COLO668 (cell line): ENCODE data around the gene CHCHD3.
"Not testable (repeated sequence)": the region's sequence is repeated elsewhere in the genome, so short reads cannot be mapped to it uniquely, and the experiment has no call there.

Experiments
- DNase-seq: peaks from one replicate; lab custom pipeline; 2025; ENCODE audit not compliant: unreplicated experiment; lab: John Stamatoyannopoulos, UW

CHCHD3 gene

DNA sequence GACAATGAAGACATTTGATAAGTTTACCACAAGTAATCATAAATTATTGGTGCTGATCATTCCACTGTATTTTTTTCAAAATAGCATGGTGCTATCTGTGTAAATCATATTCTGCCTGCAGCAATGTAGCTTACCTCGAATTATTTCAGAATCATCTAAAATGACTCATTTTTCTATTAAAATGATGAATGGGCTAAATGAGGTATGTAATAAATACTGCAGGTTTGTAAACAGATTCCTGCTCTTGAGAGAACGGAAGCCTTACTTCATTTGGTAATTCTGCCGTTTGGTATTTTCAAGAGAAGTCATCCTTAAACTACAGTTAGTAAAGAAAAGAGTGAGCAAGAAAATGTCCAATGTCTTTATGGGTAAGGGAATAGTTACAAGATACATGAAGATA lies 115.9 kb downstream of the CHCHD3 start:
- no peak for DNase-seq

DNA sequence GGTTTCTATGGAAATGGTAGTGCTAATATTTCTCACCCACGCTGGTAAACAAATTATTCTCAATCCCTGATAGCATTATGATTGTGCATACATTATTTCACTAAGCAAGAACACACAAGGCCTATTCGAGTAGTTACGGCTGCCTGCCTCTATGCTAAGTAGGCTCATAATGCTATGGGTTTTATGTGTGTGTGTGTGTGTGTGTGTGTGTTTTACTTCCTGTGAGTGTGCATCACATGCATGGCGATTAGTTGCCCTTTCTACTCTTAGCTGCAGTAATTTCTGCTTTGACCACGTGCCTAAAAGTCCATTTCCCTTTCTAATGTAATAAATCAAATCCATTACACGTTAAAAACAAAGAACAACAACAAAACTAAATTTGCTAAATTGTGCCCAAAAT lies 117.0 kb downstream of the CHCHD3 start:
- DNase-seq = no peak

DNA sequence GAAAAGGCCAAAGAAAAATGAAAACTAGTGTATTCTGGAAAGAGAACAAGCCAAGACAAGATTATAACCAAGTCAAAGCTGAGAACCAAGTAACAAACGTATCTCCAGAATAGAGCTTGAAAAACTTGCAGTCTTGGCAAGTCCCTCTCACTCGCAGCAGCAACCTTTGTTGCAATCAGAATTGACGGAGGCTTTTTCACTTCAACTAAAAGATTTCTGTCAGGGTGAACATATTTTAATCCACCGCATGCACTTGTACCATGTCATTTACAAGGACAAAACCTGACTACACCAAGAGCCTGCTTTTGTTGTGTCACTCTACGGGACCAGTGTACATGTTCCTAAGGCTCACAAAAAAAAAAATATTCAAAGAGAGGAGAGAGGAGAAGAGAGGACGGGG lies 122.0 kb downstream of the CHCHD3 start:
- DNase-seq = no peak

DNA sequence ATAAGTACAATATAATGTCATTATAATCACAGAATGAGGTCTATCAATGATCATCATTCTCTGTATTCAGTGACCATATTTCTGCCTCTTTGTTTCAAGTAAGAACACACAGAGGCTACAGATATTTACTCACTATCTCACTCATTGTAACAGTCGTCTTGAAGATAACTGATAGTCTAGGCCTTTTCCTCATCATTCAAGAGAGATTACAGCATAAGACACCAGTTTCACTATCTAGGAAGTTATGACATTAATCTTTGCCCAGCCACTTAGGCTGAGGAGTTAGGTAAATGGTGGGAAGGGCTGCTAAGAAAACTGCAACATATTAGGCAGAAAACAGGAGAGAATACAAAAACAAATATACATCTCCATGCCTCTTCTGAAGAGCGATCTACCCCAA lies 125.3 kb downstream of the CHCHD3 start:
- no peak for DNase-seq

DNA sequence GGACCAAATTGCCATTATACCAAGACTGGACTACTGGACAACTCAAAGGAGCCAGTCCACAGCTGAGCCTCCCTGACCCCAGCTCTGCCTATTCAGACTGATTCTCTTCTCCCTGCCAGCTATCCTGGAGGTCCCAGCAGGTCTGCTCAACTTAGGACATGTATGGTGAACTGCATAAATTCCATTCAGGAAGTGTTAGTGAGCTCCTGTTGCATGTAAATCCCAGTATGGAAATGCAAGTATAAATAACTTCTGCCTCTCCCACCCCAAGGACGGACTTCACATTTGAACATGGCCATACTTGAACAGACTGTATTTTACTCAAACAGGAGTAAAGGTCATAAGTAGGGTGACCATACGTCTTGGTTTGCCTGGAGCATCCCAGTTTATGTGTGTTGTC lies 128.4 kb downstream of the CHCHD3 start:
- no peak for DNase-seq

DNA sequence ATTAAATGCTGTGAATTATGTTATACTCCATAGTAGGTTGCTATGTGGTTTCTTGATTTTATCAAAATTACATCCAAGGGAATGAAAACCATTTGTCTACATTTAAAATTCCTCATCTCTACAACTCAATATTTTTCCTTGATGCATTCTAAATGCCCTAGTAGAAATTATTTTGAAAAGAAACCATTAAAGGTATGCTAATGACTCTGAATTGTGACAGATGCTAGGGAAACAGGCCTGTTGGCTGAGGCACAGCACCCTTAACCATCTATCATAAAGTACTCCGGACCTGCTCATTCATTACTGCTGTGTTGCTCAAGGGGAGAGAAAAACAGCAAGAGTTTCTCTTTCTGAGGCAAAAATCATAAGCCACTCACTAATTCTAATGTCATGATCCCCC lies 131.2 kb downstream of the CHCHD3 start:
- no peak for DNase-seq

DNA sequence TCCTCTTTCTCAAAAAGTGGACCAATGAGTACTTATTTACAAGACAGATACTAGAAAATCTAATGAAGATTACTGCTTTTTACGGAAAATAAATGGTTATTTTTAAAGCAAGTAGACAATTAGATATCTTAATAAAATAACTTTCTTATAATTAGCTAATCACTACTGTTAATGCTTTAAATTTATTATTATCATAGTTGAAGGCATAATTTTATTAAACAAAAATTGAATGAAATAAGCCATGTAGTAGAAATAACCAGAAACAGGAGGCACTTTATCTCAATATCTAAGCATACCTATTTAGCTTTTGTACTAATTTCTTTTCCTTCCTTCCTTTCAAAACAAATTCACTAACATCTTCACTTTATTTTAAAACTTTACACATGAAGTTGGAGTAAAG lies 134.9 kb downstream of the CHCHD3 start:
- no peak for DNase-seq

DNA sequence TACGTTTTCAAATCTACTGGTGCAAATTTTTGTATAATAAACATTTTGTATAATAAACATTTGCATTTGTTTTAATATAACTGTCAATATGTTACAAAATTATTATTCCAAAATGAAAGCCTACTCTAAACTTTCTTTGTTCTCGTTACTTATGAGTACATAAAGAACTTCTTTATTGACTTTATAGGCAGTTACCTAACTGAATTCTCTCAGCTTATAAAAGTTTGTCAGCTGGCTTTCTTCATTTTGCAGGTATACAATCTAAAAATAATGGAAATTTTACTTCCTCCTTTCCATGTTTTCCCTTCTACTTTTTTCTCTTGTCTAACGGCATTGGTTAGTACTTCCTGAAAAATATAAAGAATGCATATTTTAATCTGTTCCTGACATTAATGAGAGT lies 137.1 kb downstream of the CHCHD3 start:
- no peak for DNase-seq

DNA sequence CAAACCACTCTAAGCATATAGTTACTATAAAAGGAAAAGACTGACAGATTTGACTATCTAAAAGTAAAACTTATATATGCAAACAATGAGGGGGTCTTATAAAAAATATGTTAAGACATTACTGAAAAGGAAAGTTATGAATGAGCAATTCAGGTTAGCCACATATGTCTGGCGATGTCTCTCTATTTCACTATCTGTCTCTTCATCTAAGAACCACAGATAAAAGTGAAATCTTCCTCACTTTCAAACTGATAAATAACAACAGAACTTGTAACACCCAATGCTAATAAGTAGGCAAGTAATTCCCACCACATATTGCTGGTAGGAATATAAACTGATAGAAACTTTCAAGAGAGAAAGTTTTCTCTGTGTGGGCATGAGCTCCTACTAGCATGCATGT lies 138.2 kb downstream of the CHCHD3 start:
- no peak for DNase-seq

DNA sequence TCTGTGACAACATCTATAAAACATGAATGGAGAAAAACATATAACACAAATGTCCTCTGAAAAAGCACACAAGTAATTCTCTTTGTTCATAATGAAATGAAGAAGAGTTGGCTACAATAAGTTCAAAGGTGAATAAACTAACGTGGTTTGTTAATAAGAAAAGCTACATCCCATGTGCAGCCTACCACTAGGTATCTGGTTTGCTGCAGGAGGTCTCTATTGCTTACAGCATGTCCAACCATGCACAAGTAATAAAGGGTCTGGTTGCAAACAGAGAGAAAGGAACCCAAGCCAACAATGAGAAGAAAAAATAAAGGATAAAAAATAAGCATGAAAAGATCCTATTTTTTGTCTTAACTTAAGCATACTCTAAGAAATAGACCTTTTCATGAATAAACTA lies 139.2 kb downstream of the CHCHD3 start:
- no peak for DNase-seq

DNA sequence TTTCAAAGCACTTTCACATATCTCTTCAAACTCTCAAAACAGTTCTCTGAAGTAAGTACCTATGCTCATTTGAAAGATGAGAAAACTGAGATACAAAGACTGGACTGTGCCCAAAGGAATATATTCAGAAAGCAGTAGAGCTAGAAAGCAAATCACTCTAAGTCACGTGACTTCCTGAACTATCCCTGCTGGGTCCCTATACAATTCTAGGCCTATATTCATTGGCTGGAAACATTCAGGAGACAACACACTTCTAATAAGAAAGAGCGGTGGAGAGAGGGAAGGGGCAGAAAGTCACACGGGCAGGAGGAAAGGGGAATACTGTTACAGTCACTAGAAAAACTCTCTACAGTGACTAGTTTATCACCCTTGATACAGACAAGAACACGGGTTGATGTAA lies 140.0 kb downstream of the CHCHD3 start:
- no peak for DNase-seq

DNA sequence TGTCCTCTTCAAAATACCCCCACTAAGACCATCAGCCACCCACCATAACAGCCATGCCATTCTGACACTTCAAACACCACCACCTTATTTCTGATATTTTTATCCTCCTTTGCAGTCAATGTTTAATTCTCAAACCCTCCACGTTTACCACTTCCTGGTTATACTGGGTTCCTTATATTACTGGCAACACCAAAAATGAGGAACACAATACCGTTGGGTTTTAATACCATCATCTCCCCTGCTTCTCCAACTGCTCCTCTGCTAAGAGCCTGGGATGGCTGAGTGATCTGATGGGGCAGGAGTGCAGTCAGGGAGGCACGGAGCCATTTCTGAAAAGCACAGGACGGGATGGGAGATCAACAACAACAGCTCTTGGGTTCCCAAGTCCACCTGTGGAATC lies 140.5 kb downstream of the CHCHD3 start:
- DNase-seq = no peak

DNA sequence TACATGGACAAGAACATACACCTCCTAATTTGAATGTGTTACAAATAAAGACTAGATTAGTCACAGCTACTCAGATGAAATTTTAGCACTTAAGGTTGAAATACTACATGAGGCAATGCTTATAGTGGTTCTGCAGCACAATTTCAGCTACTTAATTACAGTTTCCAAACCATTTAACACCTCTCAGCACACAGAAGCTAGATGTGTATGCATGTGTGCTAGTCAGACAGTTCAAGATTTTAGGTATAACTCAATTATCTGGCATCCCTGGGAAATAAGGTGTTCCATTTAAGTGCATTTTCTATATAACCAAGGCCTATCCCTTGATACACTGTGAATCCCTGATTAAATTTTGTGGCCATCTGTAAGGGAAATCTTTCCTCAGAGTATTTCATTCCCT lies 141.8 kb downstream of the CHCHD3 start:
- DNase-seq = no peak

DNA sequence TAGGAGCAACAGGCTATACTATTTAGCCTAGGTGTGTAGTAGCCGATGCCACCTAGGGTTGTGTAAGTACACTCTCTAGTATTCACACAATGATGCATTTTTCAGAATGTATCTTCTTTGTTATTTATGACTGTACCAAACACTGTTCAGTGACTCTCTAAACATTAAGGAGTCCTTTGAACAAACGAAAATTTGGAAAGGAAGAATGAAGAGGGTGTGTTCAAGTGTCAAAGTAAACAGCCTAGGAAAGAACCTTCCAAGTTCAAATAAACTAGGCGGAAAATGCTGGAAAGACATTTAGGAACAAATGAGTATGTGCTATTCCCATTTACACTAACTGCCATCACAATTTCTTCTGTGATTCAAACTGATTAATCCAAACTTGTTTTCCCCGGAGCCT lies 142.4 kb downstream of the CHCHD3 start:
- DNase-seq = no peak

DNA sequence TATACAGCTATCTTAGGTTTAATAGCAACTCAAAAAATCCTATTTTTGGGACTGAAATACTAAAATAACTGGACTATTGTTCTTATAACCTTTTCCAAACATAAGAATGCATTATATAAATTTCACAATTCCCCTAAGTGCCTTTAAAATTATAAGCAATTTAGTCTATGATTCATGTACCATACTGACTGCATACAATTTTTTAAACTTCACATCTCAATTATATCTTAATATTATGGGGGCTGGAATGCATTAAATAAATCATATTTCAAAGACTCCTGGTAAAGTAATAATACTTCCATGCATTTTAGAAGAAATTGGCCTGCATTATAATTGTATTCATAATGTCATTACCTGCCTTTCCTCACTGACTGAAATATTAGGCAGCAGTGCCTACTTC lies 144.6 kb downstream of the CHCHD3 start:
- DNase-seq = no peak

DNA sequence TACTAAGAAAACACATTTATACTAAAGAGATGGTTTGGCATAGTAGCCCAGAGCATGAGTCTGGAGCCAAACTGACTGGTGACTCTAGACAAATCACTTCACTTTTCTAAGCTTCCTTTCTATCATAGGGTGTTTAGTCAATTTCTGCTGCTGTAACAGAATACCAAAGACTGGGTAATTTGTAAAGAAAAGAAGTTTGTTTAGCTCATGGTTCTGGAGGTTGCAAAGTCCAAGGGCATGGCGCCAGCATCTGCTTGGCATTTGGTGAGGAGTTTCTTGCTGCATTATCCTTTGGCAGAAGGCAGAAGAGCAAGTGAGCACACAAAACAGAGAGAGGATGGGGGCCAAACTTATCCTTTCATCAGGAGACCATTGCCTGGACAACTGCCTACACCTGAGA lies 146.3 kb downstream of the CHCHD3 start:
- no peak for DNase-seq

DNA sequence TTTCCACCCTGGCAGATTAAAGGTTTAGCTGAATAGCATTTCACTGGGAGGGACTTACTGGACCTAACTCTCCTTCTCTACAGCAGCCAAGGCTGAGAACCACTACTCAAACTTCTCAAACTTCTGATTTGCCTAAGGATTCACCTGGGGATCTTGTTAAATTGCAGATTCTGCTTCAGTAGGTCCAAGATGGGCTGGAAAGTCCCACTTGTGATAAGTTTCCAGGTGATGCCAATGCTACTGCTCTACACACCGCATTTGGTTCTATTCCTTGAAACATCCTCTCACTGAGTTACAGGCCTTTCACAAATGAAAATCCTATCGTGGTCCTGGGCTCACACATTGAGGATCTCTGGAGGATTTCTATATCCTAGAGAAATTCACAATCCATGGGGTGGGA lies 147.9 kb downstream of the CHCHD3 start:
- DNase-seq = no peak

DNA sequence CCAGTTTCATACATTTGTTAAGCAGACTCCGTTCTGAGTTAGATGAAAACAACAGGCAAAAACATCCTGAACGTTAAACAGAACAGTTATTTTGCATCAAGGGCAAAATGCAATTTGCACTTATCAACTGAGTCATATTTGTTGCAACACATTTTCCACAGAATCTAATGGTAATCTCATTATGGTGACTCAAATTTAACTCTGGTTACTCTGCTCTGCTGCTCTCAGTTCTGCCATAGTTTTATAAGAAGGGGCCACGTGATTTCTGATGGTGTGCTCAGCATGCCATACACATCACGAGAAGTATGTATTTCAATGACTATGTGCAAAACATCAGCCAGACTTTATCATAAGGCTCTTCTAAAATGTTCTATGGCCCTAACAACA lies 148.8 kb downstream of the CHCHD3 start:
- no peak for DNase-seq

DNA sequence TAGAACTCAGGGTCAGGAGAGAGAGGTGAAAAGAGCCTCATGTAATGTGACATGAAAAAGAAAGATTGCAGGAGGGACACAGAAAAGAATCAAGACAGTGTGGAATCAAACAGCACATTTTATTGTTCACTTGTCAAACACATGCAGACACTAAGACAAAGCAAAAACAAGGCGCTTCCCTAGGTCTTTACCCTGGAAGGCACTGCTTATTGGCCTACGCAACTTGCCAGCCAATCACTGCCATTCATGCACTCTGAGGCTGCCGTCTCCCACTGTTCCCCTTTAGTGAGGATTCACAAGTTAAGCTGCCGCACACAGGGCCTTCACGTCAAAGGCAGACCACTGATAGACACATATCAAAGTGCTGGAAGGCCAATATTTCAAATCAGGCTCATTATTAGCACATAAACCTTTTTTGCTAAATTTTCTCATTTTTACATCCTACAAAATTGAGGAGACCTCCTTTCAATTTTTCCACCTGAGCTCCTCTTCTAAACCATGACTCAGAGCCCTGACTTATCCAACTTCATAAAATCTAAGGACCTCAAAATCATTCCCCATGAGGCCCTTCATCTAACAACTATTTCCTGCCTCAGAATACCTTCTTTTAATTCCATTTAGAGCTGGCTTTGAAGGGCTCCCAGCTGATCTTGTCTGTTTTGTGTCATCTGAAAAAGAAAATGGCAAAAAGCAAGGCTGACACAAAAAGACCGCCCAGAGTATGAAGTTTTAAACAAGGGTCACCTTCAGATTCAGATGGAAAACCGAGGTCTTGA lies 149.4 kb downstream of the CHCHD3 start:
- DNase-seq = no peak

DNA sequence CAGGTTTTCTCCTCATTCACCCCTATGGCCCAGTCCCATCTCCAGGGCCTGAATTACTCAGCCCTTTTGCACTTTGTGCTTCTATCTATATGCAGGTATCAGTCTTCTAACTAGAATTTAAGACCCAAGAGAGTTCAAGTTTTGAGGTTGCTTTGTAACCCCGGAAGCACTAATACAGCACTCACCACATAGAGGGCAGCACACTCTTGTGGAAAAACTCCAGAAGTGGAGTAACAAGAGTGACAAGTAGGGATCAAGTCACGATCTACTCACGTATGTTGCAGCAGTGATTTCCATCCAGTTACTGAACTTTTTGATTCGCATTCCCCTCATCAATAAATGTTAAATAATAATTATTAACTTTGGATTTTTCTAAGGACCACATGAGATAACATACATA lies 151.0 kb downstream of the CHCHD3 start:
- no peak for DNase-seq

DNA sequence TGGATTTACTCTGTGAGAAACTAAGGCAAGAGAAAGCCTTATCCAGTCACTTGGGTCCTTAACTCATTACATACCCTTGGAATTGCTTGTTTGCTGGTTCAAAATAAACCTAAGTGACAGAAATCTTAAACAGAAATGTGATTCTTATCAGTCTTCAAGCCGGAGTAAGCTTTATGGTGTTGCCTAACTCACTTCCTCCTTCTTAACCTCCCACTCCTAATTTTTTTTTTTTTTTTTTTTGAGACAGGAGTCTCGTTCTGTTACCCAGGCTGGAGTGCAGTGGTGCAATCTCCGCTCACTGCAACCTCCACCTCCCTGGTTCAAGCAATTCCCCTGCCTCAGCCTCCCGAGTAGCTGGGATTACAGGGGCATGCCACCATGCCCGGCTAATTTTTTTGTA lies 151.9 kb downstream of the CHCHD3 start:
- not testable (repeated sequence) for DNase-seq

DNA sequence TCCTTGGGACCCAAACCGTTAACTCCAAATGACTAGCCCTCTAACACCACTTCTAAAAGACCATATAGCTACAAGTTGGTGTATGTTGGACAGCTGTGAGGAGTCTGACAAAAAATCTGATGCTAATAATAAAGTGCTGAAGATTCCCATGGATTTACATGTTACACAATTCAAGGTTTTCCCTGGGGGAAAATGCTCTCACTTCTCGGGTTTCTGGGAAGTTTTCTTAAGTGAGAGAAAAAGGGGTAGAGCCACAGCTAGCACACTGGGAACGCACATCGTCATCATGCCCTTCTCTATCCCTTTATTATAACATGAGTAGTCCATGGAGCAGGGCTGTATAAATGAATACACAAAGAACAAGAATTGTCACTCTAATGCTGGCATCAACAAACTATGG lies 162.1 kb downstream of the CHCHD3 start:
- DNase-seq = no peak

DNA sequence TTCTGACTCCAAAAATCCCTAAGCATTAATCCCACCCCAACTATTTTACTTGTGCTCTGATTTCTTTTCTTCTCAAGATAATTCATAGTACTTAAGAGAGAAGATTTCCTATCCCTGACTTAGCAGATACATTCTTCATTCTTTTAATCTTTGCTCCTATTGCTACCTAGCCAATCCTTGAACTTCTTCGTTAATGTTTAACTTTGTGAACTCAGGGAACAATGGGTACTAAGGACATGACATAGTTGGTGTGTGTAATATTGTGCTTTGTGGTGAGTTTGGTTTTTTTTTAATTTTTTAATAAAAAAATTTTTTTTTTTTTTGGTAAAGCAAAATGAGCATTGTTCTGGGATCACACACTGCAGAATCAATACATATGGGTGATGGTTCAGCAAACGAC lies 166.2 kb downstream of the CHCHD3 start:
- DNase-seq = no peak

DNA sequence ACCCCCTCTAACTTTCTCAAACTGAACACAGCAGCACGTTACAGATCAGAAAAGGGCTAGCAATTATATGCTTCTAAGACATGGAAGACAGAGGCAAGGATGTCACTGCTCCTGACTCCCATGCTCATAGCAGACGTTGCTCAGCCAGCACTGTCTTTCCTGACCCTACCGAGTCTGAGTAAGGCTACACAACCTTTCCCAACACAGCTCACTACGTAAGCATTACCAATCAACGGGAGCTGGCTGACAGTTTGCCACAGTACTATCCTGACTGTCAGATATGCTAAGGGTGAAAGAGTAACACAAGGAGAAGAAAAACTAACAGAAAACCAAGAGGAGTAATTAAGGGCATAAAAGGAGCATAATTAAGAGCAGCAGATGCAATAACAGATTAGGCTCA lies 171.2 kb downstream of the CHCHD3 start:
- DNase-seq = no peak
